SHP77 (cell line): ENCODE measurements around the gene GLCE.

Source experiments
- DNase-seq, 2 experiments: peaks; one replicate each; lab custom pipeline; 2025; lab: John Stamatoyannopoulos, UW

Gene GLCE

DNA sequence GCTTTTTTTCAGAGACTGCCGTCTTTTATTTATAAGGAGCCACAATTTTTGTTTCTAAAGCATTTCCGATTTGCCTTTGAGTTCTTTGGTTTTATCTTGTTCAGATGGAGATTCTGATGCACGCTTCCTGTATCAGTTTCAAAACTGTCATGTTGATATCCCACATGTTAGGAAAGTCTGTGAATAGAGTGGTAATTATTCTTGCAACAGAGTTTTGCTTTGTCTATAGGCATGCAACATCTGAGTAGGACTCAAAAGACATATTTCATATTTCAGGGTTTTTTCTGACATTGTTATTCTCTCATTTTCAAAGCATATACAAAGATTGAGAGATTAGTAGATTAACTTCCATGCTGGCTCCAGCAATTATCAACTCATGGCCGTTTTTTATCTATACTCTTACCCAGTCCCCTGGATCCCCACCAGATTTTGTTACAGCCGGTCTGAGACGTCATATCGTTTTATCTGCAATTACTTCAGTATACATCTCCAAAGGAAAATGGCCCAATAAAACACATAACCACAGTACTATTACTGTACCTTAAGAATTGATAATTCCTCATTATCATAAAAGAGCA lies 160.6 kb downstream of the GLCE start:
- no peak for DNase-seq
